GM21723 (cell line): ENCODE data around the gene TRPV2.
"Not testable (repeated sequence)": the region's sequence is repeated elsewhere in the genome, so short reads cannot be mapped to it uniquely, and the experiment has no call there.

Experiments
- ATAC-seq: cut with Tn5 transposase; IDR thresholded peaks from one replicate; pipeline ENCODE4 v1.9.1; 2021; ENCODE audit warnings: mild to moderate bottlenecking, moderate library complexity; ENCODE audit not compliant: unreplicated experiment

The TRPV2 gene, protein sequence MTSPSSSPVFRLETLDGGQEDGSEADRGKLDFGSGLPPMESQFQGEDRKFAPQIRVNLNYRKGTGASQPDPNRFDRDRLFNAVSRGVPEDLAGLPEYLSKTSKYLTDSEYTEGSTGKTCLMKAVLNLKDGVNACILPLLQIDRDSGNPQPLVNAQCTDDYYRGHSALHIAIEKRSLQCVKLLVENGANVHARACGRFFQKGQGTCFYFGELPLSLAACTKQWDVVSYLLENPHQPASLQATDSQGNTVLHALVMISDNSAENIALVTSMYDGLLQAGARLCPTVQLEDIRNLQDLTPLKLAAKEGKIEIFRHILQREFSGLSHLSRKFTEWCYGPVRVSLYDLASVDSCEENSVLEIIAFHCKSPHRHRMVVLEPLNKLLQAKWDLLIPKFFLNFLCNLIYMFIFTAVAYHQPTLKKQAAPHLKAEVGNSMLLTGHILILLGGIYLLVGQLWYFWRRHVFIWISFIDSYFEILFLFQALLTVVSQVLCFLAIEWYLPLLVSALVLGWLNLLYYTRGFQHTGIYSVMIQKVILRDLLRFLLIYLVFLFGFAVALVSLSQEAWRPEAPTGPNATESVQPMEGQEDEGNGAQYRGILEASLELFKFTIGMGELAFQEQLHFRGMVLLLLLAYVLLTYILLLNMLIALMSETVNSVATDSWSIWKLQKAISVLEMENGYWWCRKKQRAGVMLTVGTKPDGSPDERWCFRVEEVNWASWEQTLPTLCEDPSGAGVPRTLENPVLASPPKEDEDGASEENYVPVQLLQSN

DNA sequence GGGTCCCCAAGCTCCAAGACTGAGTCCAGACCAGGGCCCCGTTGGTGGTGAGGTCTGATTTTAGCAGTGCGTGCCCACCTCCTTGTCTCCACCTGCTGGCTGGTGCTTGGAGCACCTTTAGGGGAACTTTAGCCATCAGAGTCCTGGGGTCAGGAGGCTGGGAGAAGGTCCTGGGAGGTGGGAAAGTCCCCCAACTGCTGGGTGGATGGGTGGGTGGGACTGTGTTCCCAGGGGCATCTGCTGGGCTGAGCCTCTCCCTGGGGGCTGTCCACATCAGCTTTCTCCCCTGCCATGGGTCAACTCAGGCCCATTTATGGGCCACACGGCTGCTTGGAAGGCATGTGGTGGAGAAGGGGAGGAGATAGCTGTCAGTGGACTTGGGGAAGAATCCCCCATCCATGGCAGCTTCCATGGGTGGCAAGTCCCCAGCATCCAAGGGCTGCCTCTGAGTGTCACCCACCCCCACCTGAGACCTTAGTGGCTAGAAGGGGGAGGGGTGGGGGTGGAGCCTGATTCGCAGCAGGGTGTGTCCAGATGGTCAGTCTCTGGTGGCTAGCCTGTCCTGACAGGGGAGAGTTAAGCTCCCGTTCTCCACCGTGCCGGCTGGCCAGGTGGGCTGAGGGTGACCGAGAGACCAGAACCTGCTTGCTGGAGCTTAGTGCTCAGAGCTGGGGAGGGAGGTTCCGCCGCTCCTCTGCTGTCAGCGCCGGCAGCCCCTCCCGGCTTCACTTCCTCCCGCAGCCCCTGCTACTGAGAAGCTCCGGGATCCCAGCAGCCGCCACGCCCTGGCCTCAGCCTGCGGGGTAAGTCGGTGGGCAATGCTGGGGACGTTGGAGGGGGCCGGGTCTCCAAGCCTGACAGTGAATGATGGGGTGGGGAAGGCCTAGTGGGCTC is at the start of gene TRPV2:
TRPV2 (plus strand) TSS at position 541 of the 894 bp plus-strand sequence. CDS start 2,098 bp downstream, outside the sequence.
- ATAC-seq = peak; percentile 39

DNA sequence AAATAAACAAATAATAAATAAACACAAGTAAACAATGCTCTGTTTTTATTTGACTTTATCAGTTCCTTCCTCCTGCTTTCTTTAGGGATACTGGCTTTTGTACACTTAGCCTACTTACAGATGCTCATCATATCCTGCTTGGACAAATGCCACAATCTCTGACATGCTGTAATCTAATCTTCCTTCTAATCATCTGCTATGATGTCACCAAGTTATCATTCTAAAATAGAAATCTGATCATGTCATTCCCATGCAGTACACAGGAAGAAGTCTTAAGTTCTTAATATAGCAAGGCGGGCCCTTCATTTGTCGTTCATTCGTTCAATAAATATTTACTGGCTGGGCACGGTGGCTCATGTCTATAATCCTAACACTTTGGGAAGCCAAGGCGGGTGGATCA is 43.6 kb upstream of the TRPV2 start:
- no peak for ATAC-seq

DNA sequence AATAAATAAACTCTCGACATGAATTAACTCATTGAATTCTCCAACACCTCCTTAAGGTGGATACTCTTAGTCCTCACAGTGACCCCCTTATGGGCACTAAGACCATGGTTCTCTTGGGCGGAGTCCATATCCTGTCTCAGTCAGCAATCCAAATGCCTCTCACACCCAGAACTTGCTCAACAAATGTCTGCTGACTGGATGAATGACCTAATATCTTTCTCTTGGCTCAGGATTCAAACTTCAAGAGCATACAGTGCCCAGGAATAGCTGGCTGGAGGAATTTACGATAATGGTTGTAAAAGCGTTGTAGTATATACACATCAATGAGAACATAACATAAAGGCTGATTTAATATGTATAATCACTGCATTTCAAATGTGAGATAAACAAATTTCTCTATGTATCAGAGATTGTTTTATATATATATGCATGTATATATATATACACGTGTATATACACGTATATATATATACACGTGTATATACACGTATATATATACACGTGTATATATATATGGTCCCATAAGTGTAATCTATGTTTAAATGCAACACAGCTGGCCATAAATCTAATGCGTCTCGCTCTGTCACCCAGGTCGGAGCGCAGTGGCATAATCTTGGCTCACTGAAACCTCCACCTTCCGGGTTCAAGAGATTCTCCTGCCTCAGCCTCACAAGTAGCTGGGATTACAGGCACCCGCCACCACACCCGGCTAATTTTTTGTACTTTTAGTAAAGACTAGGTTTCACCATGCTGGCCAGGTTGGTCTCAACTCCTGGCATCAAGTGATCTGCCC is 41.0 kb upstream of the TRPV2 start:
- no peak for ATAC-seq

DNA sequence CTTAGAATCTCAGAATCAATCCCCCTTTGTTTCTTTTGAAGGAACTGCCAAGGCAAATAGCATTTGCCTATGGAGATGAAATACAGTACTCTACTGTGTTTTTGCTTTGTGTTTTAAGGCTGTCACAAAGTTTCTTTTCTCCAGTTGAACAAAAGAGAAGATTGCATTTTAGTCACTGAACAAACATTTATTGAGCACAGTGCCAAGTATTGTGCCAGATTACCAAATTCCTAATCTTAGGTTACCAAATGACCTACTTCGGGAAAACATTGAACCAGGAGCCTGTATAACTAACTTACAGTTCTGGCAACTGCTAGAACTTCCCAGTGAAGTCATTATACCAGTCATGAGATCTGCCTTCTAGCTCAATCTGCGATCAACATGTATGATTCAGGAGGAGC is 37.4 kb upstream of the TRPV2 start:
- ATAC-seq = no peak

DNA sequence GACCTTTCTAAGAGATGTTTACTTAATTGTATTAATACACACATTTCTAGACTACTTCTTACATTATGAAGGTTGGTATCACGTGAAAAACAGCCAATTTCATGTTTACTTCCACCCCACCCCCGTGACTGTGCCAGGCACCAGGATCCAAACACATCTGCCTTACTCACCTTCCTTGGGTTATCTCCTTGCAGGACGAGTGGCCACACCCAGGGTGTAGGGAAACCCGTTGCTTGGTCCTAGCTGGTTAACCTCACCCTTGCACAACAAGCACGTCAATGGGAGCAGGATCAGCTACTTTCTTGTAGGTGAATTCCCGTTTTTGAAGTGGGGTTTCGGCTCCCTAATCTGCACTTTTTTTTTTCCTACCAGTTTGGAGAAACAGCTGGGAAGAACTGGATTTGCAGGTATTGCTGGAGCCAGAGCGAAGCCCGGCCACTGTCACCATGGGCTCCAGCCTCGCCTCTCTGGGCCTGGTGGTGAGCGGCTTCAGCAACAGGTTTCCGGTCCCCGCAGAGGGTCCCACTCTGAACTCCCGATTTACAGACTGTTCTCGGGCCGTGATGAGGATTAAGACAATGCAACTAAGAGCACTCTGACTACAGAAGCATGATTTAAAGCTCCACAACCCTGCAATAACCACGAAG is 36.6 kb upstream of the TRPV2 start:
- ATAC-seq = no peak

DNA sequence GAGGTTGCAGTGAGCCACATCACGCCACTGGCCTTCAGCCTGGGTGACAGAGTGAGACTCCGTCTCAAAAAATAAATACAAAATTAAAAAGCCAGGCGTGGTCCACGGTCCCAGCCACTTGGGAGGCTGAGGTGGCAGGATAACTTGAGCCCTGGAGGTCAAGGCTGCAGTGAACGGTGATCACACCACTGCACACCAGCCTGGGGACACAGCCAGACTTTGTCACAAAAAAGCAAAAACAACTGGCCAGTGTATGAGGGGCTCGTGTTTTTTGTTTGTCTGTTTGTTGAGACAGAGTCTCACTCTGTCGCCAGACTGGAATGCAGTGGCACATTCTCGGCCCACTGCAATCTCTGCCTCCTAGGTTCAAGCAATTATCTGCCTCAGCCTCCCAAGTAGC is 35.7 kb upstream of the TRPV2 start:
- ATAC-seq = no peak

DNA sequence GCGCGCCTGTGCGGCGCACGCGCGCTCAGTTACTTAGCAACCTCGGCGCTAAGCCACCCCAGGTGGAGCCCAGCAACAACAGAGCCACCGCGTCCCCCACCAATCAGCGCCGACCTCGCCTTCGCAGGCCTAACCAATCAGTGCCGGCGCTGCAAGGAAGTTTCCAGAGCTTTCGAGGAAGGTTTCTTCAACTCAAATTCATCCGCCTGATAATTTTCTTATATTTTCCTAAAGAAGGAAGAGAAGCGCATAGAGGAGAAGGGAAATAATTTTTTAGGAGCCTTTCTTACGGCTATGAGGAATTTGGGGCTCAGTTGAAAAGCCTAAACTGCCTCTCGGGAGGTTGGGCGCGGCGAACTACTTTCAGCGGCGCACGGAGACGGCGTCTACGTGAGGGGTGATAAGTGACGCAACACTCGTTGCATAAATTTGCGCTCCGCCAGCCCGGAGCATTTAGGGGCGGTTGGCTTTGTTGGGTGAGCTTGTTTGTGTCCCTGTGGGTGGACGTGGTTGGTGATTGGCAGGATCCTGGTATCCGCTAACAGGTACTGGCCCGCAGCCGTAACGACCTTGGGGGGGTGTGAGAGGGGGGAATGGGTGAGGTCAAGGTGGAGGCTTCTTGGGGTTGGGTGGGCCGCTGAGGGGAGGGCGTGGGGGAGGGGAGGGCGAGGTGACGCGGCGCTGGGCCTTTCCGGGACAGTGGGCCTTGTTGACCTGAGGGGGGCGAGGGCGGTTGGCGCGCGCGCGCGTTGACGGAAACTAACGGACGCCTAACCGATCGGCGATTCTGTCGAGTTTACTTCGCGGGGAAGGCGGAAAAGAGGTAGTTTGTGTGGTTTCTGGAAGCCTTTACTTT is 34.5 kb upstream of the TRPV2 start, which contains the start of gene UBB:
UBB (plus strand) TSS at position 452 of the 856 bp plus-strand sequence. CDS start 817 bp downstream, outside the sequence.
- ATAC-seq = peak; percentile 89

DNA sequence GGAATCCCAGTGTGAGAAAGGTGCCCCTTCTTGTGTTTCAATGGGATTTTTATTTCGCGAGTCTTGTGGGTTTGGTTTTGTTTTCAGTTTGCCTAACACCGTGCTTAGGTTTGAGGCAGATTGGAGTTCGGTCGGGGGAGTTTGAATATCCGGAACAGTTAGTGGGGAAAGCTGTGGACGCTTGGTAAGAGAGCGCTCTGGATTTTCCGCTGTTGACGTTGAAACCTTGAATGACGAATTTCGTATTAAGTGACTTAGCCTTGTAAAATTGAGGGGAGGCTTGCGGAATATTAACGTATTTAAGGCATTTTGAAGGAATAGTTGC is 33.9 kb upstream of the TRPV2 start:
- ATAC-seq = peak; percentile 12

DNA sequence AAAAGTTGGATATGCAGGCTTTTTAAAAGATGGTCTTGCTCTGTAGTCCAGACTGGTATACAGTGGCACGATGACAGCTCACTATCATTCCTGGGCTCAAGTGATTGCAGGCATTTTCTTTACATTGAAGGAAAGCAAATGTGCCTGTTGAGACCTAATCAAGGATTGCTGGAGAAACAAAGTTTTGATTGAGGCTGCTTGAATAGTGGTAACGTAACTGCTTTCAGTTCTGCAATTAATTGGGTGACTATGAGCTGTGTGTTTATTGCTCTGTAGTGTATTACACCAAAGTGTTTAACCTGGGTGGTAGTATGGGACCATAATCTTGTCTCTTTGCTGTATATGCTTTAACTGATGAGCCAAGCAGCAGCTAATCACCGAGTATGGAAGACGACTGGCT is 32.2 kb upstream of the TRPV2 start:
- no peak for ATAC-seq

DNA sequence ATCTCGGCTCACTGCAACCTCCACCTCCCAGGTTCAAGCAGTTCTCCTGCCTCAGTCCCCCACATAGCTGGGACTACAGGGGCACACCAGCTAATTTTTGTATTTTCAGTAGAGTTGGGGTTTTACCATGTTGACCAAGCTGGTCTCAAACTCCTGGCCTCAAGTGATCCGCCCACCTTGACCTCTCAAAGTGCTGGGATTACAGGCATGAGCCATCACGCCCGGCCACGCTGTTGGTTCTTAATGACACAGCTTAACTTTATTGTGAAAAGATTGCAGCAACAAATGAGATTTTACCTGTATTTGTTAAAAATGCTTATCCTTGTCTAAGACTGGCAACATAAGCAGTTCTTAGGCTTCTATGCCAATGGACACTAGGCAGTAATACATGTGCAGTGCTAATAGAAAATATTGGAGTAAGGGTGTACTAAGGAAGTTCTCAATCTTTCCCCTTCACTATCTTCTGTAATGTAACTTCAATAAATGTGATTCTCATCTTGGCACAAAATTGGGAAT is 31.5 kb upstream of the TRPV2 start:
- ATAC-seq = no peak

DNA sequence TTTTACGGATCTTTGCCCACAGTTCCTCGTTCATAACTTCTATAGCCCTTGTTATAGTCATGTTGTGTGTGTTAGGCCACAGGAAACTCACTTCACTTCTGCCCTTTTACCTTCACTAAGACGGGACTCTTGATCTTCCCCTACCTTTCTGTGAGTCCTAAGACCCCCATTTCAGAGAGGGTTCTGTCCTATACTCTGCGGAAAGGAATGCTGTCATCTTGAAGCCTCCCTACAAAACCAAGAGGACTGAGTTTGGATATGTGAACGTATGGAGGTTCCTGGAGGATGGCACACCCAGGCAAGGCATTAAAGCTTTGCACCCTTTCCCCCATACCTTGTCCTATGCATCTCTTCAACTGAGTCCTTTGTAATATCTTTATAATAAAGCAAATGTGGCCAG is 30.8 kb upstream of the TRPV2 start:
- ATAC-seq = no peak

DNA sequence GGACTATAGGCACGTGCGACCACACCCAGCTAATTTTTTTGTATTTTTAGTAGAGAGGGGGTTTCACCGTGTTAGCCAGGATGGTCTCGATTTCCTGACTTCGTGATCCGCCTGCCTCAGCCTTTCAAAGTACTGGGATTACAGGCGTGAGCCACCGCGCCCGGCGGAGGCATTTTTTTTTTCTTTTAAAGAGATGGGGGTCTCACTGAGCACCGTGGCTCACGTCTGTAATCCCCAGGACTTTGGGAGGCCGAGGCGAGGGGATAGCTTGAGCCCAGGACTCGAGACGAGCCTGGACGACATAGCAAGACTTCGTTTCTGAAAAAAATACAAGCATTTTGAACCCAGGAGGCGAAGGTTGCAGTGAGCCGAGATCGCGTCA is 29.3 kb upstream of the TRPV2 start:
- ATAC-seq = not testable (repeated sequence)

DNA sequence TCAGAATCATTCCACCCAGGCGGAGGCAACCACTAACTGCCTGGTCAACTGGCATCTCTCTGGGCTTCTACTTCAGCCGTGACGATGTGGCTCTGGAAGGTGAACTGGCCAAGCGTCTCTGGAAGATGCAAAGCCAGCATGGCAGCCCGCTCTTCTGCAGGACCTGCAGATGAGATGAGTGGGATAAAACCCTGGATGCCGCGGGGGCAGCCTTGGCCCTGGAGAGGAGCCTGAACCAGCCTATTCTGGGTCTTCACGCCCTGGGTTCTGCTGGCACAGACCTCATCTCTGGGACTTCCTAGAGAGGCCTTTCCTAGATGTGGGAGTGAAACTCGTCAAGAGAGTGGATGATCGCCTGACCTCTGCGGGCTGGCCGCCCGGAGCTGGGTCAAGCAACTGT is 23.9 kb upstream of the TRPV2 start:
- no peak for ATAC-seq

DNA sequence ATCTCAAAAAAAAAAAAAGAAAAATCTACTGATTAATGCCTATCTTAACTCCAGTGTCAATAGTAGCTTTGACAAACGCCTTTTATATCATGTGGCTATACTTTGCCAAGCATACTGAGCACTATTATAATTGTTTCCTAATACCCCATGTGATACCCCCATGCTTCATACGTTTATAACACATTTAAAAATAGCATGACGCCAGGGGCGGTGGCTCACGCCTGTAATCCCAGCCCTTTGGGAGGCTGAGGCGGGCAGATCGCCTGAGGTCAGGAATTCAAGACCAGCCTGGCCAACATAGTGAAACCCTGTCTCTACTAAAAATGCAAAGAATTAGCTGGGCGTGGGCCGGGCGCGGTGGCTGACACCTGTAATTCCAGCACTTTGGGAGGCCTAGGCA is 22.9 kb upstream of the TRPV2 start:
- not testable (repeated sequence) for ATAC-seq

DNA sequence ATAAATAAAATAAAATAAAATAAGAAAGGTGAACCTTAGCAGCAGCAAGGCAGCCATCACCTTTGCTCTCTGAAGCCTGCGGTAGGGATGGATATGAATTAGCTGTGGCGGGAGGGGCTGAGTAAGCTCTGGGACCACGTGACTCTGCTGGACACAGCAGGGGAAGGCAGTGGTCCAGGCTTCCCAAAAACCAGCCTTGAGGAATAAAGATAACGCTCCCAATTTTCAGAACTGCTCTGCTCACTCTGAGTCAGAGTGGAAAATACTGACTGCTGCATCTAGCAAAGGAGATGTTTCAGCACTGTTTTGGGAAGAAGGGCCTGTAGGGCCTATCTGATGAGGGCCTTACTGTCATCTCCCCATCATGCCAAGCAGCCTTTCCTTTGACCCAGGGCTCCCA is 19.5 kb upstream of the TRPV2 start:
- ATAC-seq = not testable (repeated sequence)

DNA sequence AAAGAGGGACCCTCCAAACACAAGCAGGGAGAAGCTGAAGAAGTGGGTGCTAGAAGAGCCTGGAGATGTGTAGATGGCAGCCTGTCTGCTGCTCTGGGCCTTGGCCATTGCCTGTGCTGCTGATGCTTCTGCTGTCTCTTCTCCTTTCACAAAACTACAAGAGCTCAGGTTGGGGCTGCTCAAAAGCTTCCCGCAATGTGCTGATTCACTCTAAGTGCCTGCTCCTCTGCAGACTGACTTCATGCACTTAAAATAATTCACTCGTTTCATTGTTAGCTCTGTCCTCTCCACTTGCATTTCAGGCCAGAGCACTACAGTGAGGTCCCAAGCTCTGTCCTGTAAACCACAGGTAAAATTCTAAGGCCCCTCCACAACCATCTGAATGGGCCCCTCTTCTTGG is 18.7 kb upstream of the TRPV2 start:
- ATAC-seq = not testable (repeated sequence)

DNA sequence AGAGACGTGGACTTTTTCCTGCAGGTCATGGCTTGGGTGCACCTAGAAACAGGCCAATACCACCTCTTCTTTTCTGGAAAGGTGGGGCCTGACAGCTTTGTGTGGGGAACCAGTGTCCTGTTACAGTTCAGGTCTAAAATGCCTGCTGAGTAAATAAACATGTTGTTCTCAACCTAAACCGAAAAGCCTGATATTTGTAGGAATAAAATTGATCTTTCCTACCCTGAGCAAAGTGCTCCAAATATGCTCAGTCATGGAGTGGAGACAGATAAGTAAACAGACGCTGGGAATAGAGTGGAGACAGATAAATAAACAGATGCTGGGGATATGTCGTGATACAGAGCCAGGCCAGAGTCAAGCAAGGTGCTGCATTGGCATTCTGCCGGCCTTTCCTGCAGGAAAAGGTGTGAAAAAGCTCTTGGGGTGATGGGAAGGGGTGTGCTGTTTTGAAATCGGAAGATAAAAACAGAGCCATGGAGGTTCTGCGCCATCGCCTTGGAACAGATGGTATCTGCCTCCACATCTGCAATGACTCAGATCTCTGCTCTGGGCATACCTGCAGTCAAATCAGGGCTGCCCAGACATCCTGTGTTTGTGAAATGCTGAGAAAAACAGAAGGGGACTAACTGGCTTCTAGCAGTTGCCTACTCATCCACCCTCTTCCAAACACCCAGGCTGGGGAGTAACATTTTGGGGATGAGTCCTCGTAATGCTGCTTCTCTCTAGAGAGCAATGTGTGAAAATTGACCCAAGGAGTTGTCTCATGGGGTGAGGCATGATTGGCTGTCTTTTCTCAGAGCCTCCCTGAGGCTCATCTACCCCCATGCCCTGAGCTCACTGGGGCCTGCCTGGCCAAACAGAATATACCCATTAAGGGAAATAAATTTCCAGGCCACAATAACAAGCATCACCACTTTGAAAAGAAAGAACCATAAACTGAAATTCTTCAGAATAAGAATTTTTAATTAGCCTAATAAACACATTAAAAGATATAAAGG is 16.8 kb upstream of the TRPV2 start:
- peak; percentile 86 for ATAC-seq

DNA sequence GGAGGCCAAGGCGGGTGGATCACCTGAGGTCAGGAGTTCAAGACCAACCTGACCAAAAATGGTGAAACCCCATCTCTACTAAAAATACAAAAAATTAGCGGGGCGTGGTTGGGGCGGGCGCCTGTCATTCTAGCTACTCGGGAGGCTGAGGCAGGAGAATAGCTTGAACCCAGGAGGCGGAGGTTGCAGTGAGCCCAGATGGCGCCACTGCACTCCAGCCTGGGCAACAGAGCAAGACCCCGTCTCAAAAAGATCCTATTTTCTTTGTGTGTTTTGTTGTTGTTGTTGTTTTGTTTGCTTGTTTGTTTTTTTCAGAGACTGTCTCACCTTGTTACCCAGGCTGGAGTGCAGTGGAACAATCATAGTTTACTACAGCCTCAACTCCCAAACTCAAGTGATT is 11.5 kb upstream of the TRPV2 start:
- ATAC-seq = not testable (repeated sequence)
